Liver (tissue), 3 donors: ENCODE measurements around the gene NPTX2.
"Not testable (repeated sequence)": the region's sequence is repeated elsewhere in the genome, so short reads cannot be mapped to it uniquely, and the experiment has no call there.

Source experiments
- ATF3 ChIP-seq: IDR thresholded peaks from 2 replicates; pipeline ENCODE4 v1.6.1; 2016; ENCODE audit warnings: antibody characterized with exemption
- CTCF ChIP-seq: fragments of 150-350 bp; IDR thresholded peaks from 2 replicates; pipeline ENCODE4 v1.5.1; 2017; ENCODE audit warnings: improper control_type of control experiment, low read depth, low read length; ENCODE audit not compliant: missing input control
- EGR1 ChIP-seq, 2 donors: IDR thresholded peaks; 2 replicates each; pipeline ENCODE4 v1.6.1; 2016 to 2018; ENCODE audit warnings: antibody characterized with exemption in 2 of 2, low read depth in 2 of 2
- FOXA1 ChIP-seq: IDR thresholded peaks from 2 replicates; pipeline ENCODE4 v1.6.1; 2016; ENCODE audit warnings: antibody characterized with exemption
- GABPA ChIP-seq, 2 donors: IDR thresholded peaks in 1 of 2; conservative IDR thresholded peaks in 1 of 2; 2 replicates each; pipeline ENCODE4 v1.6.1; 2016; ENCODE audit warnings: antibody characterized with exemption in 2 of 2, mild to moderate bottlenecking in 1 of 2, moderate library complexity in 1 of 2
- JUND ChIP-seq, 2 donors: IDR thresholded peaks; 2 replicates each; pipeline ENCODE4 v1.6.1; 2016; ENCODE audit warnings: antibody characterized with exemption in 2 of 2
- MAX ChIP-seq: IDR thresholded peaks from 2 replicates; pipeline ENCODE4 v1.6.1; 2016; ENCODE audit warnings: antibody characterized with exemption
- RAD21 ChIP-seq, 2 donors: IDR thresholded peaks; 2 replicates each; pipeline ENCODE4 v1.6.1; 2016; ENCODE audit warnings: antibody characterized with exemption in 2 of 2, mild to moderate bottlenecking in 2 of 2
- REST ChIP-seq: IDR thresholded peaks from 2 replicates; pipeline ENCODE4 v1.6.1; 2016; ENCODE audit warnings: antibody characterized with exemption, mild to moderate bottlenecking
- SP1 ChIP-seq: IDR thresholded peaks from 2 replicates; pipeline ENCODE4 v1.6.1; 2018; ENCODE audit warnings: antibody characterized with exemption, mild to moderate bottlenecking
- TAF1 ChIP-seq: conservative IDR thresholded peaks from 2 replicates; pipeline ENCODE4 v1.6.1; 2016; ENCODE audit warnings: antibody characterized with exemption, mild to moderate bottlenecking
- YY1 ChIP-seq: IDR thresholded peaks from 2 replicates; pipeline ENCODE4 v1.6.1; 2016; ENCODE audit warnings: antibody characterized with exemption, mild to moderate bottlenecking
- donor health status: healthy.
- donor health status: healthy.

GRCh38 chr7:98572716-98573115, 44.4 kb upstream of the NPTX2 start:
- TF ChIP-seq TAF1; SP1; GABPA (IDR thresholded peaks at IDR 0.05 in 1 of 2, conservative IDR thresholded peaks at IDR 0.05 in 1 of 2); CTCF; YY1; REST; JUND (IDR thresholded peaks at IDR 0.05); MAX; EGR1 (IDR thresholded peaks at IDR 0.05; ENCODE audit: low read depth in 2 of 2); FOXA1; RAD21 (IDR thresholded peaks at IDR 0.05); ATF3: not testable (repeated sequence)
